ENCODE measurements around the gene NETO2. TPM values are rescaled to one million over a fixed set of nuclear protein-coding genes. Genes with fewer than 3 reads are reported as not detected.

Gene NETO2
- polyA plus RNA-seq, 1 donor from 2014 or later: 101 TPM

DNA sequence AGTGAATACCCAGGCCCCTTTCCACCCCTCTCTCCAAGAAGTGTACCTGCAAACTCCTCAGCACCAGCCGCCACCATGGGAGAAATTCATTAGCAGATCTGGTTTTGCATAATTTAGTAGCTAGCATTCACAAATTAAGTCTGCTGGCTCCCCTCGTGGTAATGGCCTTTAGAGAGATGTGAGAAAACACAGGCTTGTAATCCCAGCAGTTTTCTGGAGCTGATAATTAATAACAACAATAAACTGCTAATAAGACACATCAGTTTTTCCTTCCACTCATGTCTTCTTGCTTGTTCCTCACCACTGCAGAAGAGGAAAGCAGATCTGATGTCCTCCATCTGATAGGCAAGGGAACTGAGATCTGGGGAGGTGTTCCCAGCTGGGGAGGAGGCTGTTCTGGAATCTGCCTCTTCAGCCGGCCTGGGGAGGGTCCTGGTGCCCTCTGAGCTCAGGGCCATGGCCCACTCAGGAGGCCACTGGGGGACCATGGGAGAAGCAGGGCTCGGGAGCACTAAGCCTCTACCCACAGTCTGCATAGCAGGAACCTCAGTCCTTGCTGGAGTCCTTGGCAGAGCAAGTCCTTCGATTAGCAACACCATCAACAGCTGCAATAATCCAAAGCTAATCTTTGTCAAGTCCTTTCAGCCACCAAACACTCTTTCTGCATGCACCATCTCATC, 96.1 kb downstream of the NETO2 start:
- no peaks in the 10 kb centered on the region for H3K27me3 ChIP-seq (ENCODE audit: insufficient read depth, low read depth, low read length)
- no peaks in the 10 kb centered on the region for H3K9me2 ChIP-seq (ENCODE audit: insufficient read depth, low read length)
- no peak overlapping the region for H2AFZ ChIP-seq (ENCODE audit: low read depth, low read length)
- H3K27ac ChIP-seq (ENCODE audit: low read length): no peak overlapping the region
- H4K20me1 ChIP-seq (ENCODE audit: insufficient read depth): no peaks in the 10 kb centered on the region
- H3K9me3 ChIP-seq (ENCODE audit: low read length): no peaks in the 10 kb centered on the region
- no peaks in the 10 kb centered on the region for H3K36me3 ChIP-seq (ENCODE audit: insufficient read depth, low read length)
- H3K79me2 ChIP-seq (replicated peaks; ENCODE audit: insufficient read depth, low read length): no peaks in the 10 kb centered on the region
- no peak overlapping the region for H3K9ac ChIP-seq (ENCODE audit: low read length)
- TF ChIP-seq RAD21 (conservative IDR thresholded peaks at IDR 0.05) (no peak), EZH2 (IDR thresholded peaks at IDR 0.05; ENCODE audit: borderline replicate concordance, insufficient read depth, low read length, poor library complexity, severe bottlenecking) (no peak), SMC3 (conservative IDR thresholded peaks at IDR 0.05; ENCODE audit: poor library complexity) (no peak), TAF1 (IDR thresholded peaks at IDR 0.05; ENCODE audit: low read depth) (no peak), POLR2AphosphoS5 (IDR thresholded peaks at IDR 0.05) (no peak)
- H3K4me2 ChIP-seq (ENCODE audit: low read length): no peak overlapping the region
- no peaks in the 10 kb centered on the region for H3F3A ChIP-seq (ENCODE audit: insufficient read depth, low read length, poor library complexity, severe bottlenecking)
- H3K4me3 ChIP-seq (ENCODE audit: low read length): no peak overlapping the region

DNA sequence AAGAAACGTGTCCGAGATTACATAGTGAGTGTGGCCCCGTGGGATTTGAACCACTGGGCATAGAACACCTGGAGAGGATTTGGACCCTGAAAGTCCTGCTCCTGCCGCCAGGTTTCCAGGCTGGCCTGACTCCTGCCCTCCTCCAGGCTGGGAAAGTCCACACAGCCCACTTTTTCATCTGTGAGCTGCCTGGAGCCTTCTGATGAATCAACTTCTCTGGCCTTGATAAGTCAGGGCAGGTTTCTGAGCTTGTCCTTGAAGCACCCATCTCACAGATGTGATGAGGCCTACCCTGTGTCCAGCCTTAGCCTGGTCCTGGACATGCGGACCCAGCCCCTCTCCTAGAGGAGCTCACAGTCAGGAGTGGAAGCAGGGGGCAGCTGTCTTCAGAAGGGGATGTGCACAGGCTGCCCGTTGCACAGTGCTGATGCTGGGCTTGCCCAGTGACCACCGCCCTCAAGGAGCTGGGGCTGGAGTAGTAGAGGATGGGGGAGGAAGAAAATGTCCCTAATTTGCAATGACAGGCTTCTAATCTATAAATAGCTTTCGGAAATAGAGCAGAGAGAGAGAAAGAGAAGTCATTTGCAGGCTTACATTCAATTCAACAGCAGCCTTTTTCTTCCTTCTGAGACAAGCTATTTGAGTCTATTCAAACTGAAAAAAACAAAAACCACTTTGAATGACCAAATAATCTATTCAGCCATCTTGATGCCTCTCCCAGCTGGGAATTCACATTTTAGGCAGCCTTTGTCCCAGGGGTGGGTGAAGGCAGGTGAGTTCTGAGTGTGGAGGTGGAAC, 96.8 kb downstream of the NETO2 start:
- Histone ChIP-seq H3K4me3 (ENCODE audit: low read length) (no peak overlapping the region), H3K27ac (ENCODE audit: low read length) (no peak overlapping the region), H3K4me2 (ENCODE audit: low read length) (no peak overlapping the region), H3K36me3 (ENCODE audit: insufficient read depth, low read length) (no peaks in the 10 kb centered on the region), H3K9me3 (ENCODE audit: low read length) (no peaks in the 10 kb centered on the region), H3F3A (ENCODE audit: insufficient read depth, low read length, poor library complexity, severe bottlenecking) (no peaks in the 10 kb centered on the region), H4K20me1 (ENCODE audit: insufficient read depth) (no peaks in the 10 kb centered on the region), H3K79me2 (replicated peaks; ENCODE audit: insufficient read depth, low read length) (no peaks in the 10 kb centered on the region), H2AFZ (ENCODE audit: low read depth, low read length) (no peak overlapping the region), H3K27me3 (ENCODE audit: insufficient read depth, low read depth, low read length) (no peaks in the 10 kb centered on the region), H3K9ac (ENCODE audit: low read length) (no peak overlapping the region), H3K9me2 (ENCODE audit: insufficient read depth, low read length) (no peaks in the 10 kb centered on the region)
- TF ChIP-seq POLR2AphosphoS5 (IDR thresholded peaks at IDR 0.05): no peak
- no peak for TF ChIP-seq SMC3 (conservative IDR thresholded peaks at IDR 0.05; ENCODE audit: poor library complexity)
- no peak for TF ChIP-seq TAF1 (IDR thresholded peaks at IDR 0.05; ENCODE audit: low read depth)
- no peak for TF ChIP-seq RAD21 (conservative IDR thresholded peaks at IDR 0.05)
- TF ChIP-seq MXI1 (conservative IDR thresholded peaks at IDR 0.05; ENCODE audit: poor library complexity, severe bottlenecking): no peak
- TF ChIP-seq, protein P1, sequence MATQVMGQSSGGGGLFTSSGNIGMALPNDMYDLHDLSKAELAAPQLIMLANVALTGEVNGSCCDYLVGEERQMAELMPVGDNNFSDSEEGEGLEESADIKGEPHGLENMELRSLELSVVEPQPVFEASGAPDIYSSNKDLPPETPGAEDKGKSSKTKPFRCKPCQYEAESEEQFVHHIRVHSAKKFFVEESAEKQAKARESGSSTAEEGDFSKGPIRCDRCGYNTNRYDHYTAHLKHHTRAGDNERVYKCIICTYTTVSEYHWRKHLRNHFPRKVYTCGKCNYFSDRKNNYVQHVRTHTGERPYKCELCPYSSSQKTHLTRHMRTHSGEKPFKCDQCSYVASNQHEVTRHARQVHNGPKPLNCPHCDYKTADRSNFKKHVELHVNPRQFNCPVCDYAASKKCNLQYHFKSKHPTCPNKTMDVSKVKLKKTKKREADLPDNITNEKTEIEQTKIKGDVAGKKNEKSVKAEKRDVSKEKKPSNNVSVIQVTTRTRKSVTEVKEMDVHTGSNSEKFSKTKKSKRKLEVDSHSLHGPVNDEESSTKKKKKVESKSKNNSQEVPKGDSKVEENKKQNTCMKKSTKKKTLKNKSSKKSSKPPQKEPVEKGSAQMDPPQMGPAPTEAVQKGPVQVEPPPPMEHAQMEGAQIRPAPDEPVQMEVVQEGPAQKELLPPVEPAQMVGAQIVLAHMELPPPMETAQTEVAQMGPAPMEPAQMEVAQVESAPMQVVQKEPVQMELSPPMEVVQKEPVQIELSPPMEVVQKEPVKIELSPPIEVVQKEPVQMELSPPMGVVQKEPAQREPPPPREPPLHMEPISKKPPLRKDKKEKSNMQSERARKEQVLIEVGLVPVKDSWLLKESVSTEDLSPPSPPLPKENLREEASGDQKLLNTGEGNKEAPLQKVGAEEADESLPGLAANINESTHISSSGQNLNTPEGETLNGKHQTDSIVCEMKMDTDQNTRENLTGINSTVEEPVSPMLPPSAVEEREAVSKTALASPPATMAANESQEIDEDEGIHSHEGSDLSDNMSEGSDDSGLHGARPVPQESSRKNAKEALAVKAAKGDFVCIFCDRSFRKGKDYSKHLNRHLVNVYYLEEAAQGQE (IDR thresholded peaks at IDR 0.05; ENCODE audit: borderline replicate concordance): no peak
- no peak for TF ChIP-seq EZH2 (IDR thresholded peaks at IDR 0.05; ENCODE audit: borderline replicate concordance, insufficient read depth, low read length, poor library complexity, severe bottlenecking)
- no peak for TF ChIP-seq EP300 (conservative IDR thresholded peaks at IDR 0.05; ENCODE audit: poor library complexity, severe bottlenecking)
- TF ChIP-seq, protein P2, sequence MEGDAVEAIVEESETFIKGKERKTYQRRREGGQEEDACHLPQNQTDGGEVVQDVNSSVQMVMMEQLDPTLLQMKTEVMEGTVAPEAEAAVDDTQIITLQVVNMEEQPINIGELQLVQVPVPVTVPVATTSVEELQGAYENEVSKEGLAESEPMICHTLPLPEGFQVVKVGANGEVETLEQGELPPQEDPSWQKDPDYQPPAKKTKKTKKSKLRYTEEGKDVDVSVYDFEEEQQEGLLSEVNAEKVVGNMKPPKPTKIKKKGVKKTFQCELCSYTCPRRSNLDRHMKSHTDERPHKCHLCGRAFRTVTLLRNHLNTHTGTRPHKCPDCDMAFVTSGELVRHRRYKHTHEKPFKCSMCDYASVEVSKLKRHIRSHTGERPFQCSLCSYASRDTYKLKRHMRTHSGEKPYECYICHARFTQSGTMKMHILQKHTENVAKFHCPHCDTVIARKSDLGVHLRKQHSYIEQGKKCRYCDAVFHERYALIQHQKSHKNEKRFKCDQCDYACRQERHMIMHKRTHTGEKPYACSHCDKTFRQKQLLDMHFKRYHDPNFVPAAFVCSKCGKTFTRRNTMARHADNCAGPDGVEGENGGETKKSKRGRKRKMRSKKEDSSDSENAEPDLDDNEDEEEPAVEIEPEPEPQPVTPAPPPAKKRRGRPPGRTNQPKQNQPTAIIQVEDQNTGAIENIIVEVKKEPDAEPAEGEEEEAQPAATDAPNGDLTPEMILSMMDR (IDR thresholded peaks at IDR 0.05; ENCODE audit: poor library complexity, severe bottlenecking): no peak

Data from neural cell (in vitro differentiated cells).